ENCODE data around the gene RHBDD1.

GRCh38 chr2:226932443-226932842, 96.6 kb downstream of the RHBDD1 start:
- TF ChIP-seq CTCF (conservative IDR thresholded peaks at IDR 0.05) (no peak), ZFX (IDR thresholded peaks at IDR 0.05) (no peak)
